ENCODE results near the gene CHN1.

CHN1 gene

DNA sequence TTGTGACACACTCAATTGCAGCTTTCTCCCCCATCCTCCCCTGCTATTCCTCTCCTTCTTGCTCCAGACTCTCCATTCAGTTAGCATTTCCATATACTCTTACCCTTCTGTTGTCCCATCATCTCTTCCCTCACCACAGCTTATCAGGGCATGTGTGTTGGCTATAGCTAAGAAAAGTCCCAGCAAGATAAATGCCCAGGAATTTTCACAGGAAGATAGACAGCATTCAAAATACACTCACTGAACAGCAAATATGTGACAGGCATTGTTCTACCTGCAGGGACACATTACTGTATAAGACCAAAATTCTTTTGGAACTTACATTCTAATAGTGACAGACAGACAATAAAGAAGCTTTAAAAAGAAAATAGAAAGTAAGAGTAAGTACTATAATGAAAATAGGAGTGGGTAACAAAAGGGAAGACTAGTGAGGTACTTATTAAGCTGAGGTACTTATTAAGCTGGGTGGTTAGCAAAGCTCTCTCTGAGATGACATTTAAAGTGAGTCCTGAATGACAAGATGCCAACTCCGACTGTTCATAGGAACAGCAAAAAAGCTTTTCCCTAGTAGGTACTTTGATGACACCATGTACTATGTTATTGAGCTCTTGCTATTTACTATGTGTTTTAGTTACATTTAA lies 86.2 kb downstream of the CHN1 start:
- DNase-seq, result no peak

DNA sequence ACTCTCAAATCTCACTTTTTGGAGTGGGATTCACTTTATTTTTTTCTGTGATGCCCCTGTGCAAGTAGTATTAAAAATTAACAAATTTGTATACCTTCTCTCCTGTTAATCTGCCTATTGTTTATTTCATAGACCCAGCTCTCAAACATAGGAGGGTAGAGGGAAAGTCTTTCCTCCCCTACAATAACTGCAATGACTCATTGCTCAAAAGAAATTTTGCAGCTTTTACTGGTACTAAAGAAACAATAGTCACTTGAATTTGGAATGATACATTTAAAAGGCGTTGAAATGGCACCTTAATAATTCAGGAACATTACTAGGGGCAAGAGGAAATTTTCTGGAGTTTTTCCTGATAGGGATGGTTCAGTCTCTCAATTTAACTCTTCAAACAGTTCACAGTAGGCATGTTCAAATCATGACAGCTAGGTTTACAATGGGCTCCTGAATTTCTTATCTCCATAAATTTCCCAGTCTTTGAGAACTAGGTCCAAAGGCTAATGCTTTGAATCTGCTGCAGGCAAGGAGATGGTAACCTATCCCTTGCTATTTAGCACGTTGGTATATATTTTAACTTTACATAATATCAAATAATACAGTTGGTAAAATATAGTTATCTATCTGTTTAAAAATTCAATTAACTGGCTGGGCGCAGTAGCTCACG lies 88.8 kb downstream of the CHN1 start:
- DNase-seq, result no peak

DNA sequence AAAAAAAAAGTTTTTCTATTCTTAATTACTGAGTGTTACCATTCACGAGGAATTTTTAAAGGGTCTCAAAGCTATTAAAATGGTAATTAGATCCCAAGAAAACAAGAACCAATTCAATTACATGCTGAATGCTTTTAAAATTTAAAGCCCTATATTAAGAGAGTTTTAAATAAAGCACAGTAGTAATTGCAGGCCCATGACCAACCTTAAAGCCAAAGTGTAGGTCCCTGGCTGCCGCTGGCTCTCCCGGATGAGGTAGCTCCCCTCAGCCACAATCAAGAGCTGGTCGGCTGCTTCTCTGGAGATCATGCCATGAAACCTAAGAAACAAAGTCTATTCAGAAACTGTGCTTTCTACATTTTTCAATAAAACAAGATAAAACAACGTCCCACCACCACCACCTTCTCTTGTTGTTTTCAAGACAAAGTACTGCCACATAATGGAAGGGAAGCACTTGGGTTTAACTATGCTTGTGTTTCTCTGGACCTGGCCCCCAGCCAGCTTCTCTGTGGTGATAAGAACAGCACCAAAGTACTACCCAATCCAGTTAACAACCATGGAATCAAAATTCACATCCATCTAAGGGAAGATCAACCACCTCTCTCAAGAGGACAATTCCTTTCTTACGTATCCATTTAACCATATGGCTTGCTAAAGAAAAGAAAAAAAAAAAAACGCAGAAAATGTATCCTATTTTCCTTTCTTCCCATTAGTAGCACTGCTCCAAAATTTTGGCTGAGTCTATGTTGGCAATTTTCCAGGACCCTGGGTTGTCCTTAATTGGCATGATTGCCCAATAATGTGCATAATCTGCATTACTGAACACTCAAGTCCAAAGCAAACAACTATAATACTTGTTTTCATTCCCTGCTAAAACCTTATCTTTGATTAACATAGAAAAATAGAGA lies 90.1 kb downstream of the CHN1 start:
- no peak for DNase-seq

DNA sequence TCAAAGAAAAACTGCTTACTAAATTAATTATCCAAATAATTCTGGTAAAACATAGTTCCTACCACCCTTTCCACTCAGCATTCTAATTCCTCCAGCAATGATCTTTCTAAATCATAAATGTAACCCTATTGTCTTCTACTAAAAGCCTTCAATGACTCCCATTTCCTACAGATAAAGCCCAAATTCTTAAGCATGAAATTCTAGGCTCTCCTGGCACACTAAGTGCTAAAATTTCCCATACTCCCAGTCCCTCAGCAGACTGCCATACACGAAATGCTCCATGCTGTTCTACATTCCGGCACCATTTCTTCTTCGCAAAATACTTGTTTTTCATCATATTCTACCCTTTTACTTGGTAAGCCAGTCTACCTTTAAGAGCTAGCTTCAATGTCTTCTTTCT lies 96.9 kb downstream of the CHN1 start:
- DNase-seq, result no peak

DNA sequence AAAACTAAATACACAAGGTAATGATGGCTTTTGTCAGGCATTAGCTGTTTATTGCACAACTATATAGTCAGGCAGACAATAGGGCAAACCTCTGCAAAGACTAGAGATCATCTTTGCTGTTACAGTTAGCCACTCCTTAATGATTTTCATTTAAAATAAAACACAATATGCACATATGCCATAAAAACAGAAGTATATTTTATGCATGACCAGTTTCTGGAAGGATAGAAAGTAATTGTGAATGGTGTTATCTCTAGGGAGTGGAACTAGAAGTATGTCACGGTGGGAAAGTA lies 102.0 kb downstream of the CHN1 start:
- DNase-seq, result no peak

DNA sequence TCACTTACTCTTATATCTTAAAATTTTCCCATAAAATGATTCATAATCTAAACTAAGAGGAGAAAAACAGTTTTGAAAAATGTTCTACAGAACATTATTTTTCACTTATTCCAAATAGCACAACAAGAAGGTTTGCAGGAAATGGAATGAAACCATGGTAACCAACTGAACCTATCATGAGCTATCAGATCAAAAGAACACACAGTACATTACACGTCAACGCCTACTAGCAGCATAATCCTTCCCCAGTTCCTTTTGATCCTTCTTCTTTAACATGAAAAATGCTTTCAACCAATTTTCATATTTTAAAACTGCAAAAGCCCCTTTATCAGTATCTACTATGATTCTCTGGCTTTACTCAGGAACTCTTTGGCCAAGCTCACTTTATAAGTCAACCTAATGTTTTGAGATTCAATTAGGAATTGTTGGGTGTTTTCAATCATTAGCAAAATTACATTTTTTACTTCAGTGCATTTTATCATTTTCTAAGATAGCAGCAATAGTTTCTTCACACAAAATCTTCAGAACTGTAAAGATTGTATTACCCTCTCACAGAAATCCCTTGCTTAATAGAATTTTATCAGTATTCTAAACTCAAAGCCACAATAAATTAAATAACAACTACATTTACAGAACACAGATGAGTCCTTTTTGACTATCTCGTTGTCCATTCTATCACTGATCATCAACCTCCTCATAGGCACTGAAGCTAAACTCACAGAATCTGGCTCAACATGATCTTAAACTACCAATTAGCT lies 102.5 kb downstream of the CHN1 start:
- no peak for DNase-seq

DNA sequence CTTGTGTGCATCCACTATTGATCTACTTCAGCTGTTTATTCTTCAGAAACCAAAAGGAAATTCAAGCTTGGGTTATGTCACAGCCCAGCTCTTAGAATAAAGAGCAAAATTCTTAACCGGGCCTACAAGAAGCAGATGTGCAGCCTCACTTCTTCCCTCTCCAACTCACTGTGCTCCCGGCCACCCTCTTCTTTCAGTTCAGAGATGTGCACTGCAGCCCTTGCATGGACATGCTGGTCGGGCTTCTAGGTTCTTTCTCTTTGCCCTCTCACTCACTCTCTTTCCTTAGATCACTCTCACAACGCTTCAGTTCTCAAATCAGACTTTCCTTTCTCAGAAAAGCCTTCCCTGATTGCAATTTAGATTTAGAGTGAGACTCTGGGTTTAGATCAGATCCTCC lies 104.1 kb downstream of the CHN1 start:
- no peak for DNase-seq

DNA sequence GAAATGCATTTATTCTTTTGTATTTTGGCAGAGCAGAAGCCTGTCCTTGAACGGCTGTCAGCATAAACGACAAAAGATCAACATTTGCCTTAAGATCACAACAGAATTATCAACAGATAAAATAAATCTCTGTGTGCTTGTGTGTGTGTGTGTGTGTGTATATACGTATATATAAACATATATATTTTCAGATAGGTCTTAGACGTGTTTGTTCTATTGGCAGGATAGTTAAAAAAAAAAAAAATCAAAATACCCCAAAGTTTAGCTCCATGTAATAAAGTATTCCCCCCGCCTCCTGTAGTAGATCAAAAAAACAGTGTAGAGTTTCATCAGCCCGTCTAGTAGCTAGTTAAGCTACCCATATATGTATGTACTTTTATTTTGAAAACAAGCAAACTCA lies 107.9 kb downstream of the CHN1 start:
- no peak for DNase-seq

DNA sequence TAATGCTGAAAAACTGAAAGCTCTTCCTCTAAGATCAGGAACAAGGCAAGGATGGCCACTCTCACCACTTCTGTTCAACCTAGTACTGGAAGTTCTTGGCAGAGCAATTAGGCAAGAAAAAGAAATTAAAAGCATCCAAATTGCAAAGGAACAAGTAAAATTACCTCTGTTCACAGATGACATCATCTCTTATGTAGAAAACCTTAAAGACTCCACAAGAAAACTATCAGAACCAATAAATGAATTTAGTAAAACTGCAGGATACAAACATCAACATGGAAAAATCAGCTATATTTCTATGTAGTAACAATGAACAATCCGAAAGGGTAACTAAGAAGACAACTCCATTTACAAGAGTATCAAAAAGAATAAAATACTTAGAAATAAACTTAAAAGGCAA lies 112.2 kb downstream of the CHN1 start:
- DNase-seq, result no peak

DNA sequence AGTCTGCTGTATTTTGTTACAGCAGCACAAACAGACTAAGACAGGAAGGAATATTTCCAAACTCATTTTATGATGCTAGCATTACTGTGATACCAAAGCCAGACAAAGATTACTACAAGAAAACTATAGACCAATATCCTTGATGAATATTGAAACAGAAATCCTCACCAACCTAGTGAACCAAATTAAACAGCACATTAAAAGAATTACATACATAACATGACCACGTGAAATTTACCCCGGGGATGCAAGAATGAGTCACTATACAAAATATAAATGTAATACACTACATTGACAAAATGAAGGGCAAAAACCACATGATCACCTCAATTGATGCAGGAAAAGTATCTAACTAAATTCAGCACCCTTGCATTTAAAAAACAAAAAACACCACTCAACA lies 112.6 kb downstream of the CHN1 start:
- DNase-seq, result no peak

DNA sequence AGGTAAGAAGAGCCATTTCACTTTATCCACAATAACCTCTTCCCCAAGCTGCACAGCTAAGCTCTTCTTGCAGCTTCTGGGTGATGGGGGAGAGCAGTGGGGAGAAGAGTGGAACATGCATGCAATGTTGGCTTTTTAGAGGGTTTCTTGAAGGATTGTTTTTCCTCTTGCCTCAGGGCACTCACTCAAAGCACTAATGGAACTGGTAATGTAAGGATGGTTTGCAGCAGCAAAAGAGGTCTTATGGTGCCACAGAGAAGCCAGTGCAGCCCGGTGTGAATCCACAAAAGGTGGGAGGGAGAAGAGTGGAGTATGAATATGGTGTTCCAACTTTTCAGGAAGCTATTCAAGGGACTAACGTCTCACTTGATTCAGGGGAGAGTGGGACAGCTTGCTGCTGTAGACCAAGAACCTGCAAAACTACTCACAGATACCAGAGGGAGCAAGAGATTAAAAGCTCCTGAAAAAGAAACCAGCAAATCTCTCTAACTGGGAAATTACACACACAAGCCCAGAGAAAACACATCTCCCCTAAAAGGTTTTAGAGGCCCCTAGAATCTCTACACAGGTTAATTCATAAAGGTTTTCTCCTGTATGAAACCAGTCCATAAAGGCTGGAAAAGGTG lies 116.4 kb downstream of the CHN1 start:
- no peak for DNase-seq

DNA sequence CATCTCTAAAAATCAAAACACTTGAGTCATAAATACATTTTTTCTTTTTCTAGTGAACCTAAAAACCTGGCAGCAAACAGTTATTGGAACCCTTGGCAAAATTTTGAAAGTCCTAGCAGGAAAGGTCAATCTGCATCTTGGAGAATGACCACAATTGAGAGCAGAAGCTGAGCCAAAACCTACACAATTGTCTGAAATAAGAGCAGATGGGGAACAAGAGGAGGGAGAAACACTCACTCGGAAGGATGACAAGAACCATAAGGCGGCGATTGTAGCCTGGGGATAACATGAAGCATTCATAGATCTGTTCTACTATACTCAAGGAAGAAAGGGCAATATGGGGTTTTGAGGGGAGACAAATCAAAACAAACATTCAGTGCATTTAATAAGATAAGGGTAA lies 117.0 kb downstream of the CHN1 start:
- no peak for DNase-seq

DNA sequence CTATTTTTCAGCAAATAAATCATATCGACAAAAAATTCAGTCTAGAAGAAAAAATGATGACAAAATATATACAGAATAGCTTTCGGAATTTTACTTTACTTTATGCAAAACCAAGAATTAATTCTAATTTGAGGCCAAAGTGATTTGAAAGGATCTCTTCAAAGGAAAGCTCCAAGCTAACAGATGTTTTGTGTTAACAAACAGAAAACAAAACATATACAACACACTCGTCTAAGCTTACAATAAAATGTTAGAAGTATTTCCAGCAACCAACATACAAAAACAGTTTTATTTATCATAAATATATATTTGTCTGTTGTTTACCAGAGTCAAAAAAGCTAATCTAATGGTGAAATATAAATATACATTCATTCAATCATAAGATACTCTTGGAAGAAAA lies 122.8 kb downstream of the CHN1 start:
- no peak for DNase-seq

DNA sequence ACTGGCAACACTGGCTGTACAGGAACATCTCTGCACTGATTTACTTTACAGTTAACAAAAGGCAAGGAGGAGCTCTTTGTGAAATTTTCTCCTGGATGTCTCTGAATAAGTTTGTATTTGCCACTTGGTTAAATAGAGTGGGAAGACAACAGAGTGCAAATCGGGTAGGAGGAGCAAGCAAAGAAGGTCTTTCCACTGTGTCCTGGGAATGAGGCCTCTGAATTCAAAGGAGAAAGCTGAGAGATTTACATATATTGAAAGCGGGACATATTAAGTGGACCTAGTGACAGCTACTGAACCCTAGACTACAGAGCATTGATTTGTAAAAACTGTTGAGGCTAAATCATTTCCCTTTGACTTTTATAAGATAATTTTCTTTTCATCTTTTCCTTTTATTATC lies 123.5 kb downstream of the CHN1 start:
- no peak for DNase-seq

DNA sequence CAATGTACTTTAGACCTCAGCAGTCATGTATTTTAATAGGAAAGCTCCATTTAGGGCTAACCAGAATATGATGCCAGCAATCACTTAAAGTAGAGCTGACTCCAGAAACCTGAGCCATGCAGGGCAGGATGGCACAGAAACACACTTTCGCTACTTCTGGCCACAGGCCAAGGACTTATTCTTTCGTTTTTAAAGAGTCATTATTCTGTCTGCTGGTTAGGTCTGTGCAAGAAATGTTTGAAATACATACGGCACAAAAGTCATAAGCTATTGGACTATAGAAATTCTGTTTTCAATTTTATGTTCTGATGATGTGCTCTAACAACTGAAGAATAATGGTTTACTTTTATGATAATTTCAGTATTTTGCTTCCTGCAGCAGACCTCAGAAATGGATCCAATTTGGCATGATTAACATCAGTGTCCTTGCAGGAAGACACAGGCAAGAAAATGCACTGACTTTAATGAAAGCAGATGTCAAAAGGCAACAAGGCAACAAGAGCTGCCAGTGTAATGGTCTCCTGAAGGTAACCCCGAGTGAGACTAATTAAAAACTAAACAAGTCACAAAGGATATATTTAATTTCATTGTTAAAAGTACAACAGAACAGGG lies 126.5 kb downstream of the CHN1 start:
- no peak for DNase-seq

DNA sequence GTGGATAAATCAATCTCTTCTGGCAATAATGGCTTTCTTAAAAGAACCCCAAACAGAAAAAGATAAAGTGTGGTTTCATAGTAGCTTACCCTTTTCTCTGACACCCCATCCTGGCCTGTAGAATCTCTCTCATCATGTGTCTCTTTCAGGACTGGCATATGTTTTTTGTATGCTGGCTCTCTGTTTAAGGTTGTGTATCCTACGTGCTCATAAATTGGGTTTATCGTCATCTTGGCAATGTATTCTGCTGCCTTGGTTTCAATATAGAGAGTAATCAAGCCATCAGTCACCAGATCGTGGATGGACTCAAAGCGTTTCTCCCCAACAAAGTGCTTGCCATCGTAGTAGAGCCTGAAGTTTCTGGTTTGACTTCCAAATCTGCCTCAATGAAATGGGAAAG lies 127.4 kb downstream of the CHN1 start:
- DNase-seq, result no peak

DNA sequence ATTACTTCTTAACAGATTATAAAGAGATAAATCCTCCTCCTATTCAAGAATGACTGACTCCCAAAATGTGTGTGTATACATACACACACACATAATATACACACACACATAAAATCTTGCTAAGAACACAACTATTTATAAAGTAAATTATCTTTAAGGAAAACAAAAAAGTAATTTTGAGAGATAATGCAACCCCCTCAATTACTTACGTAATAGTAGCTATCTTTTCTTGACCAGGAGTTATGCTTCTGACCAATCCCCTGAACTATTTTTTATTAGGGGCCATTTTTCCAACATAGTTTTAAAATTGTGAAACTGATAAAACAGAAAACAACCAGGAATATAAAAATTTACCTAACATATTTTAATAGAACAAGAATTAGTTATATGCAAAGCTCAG lies 127.9 kb downstream of the CHN1 start:
- no peak for DNase-seq

DNA sequence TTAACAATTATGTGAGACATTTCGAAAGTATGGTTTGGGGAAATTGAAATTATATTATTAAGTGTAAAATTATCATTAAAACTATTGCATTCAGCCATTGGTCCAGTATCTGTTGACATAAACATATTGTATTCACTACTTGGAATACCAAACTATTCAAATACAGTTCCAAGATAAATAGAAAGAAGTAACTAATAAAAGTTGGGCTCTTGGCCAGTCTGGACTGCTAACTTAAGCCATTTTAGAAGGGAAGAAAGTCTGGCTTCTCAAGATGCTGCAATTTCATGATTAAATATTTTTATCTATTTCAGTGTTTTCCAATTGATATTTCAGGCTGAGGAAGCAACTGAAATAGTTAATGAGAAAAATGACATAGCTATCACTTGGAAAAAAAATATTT lies 131.1 kb downstream of the CHN1 start:
- DNase-seq, result no peak

DNA sequence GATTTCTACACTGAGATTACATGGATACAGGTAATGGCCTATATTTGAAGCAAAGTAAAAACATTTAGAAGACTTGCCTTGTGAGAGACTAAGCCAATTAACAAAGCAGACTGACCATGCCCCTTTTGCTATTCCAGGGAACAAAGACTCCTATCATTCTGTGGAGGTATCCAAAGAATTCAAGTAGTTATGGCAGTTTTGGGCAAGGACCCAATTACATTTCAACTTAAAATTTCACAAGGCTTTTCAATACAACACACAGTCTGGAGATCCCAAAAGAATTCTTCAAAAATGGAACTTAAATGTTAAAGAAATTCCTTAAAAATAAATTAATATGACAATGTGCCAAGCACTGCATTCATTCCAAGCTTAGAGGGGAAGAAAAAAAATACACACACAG lies 131.7 kb downstream of the CHN1 start:
- DNase-seq, result no peak

DNA sequence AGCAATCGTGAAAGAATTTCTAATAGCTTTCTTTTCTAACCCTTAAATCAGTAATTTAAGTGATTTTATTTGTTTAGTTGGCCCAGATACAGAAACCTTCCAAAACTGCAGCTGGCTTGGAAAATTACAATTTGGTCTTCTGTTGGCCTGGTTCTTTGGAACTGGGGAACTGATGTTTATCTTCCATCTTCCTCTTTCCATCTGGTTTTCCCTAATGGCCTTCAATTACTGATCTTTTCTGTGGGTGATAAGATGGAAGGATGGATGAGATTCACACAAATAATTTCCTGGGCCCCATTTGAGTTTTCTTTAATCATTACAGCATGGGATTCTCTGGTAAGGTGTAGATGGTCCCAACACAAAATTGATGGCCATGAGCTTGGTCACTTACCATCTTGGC lies 134.4 kb downstream of the CHN1 start:
- DNase-seq, result no peak

DNA sequence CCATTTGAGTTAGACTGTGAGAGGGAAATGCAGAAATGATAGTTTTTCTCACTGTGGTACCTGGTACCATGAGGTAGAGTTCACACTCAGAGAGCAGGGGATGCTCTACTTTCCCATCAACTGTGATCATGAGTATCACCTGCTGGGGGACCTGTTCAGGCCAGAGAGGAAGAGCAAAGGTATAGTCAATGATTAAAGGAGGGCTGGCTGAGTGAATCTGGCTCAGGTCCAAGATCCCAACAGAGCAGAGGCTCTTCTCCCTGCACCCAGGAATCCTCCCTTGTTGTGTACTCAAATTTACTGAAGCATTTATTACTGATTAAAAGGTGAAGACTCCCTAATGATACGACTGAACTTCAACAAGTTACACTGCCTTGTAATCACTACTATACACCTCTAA lies 136.3 kb downstream of the CHN1 start:
- no peak for DNase-seq

DNA sequence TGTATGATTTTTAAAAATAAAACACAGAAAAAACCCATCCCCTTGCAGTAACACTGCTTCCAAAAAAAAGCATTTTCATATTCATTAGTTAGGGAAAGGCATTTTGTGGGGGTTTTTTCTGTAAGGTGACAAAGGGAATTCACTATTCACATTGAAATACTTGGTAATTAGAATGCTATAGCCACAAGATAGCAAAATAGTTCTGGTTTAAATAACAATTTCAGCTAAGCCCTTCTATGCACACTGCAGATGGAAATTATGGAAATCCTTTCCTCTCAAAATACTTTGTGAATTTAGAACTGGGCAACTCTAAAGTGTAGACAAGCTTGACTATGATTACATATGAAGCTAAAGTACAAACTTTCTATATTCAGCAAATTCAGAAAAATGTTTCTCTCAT lies 138.8 kb downstream of the CHN1 start:
- no peak for DNase-seq

DNA sequence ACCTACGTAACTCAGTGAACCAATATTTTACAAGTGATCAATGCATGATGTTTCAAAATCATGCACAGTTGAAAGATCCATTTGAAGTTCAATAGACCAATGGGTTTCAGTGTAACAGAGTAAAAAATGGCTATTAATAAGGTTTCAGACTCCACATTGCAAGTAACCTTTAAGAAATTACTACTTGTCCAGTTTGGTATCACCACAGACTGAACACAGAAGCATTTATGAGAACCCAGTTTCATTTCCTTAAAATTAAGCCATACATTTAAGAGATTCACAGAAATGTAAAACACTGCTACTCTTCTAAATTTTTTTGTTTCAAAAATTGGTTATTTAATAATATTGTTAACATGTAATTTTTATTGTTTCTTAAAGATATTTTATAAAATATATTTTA lies 142.0 kb downstream of the CHN1 start:
- no peak for DNase-seq
